OCI-M2 (cell line): Measurements from ENCODE around the gene TMEM239.
"Not testable (repeated sequence)": the region's sequence is repeated elsewhere in the genome, so short reads cannot be mapped to it uniquely, and the experiment has no call there.

Experiments used
- DNase-seq: peaks from one replicate; lab custom pipeline; 2025; ENCODE audit not compliant: unreplicated experiment; lab: John Stamatoyannopoulos, UW

Gene TMEM239

DNA sequence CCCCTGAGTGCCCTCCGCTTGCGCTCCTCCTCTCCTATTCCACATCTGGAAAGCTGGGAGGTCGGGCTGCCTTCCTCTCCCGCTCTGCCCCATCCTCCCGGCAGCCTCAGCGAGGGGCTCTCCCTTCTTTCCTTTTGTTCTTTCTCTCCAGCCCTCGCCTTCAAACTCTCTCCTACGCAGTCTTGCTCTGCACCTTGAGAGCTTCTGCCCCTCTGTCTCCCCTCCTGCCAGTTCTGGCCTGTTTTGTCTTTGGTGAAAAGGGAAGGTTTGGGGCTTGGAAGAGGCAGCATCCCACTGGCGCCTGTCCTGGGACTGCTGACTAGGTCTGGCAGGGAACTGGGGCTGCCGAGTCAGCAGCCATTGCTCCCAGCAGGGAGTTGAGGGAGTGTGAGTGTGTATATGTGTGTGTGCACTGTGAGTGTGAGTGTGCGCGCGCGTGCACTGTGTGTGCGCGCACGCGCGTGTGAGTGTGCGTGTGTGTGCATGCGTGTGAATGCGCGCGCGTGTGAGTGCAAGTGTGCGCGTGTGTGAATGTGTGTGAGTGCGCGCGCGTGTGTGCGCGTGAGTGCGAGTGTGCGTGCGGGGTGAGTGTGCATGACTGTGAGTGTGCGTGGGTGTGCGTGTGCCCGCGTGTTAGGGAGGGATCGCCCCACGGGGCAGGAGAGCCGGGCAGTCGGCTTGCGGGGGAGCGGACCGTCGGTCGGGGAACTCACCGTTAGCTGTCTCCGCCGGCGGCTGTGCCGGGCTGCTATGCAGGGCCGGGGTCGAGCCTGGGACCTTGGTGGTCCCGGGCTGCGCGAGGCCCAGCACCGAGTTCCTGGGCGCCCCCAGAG lies 16.3 kb upstream of the TMEM239 start:
- DNase-seq: no peak

DNA sequence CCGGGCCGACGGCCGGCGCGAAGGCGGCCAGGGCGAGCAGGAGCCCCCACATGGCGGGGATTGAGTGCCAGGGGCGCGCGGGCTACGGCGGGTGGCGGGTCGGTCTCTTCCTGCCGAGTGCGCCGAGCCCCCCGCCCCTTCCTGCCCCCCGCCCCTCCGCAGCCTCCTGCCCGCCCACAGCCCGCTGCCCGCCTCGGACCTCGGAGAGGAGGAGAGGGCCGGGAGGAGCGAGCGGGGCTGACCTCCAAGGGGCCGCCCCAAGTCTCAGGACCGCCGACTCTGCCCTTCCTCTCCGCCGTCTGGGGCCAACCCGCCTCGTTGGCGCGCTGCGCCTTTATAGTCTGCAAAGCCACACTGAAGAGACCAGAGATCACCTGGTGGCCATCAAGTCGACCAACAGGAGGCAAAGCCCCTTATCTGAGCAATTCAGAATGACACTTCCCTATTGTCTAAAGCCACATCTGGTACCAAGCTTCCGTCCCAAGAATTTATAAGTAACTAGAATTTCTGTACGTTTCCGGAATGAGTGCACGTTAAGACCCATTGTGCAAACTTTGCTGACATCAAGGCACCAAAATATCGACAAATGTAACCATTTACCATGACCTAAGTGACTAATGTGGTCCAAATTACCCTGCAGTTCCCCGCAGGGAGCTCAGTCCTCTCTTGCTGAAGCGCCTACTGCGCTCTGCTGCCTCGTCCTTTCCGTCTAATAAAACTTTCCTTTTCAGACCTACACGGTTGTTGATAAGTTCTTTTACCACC lies 15.5 kb upstream of the TMEM239 start, which contains the start of gene CPXM1:
Gene CPXM1 (minus strand): TSS at position 107 of the 765 bp plus-strand sequence. CDS start 55 bp downstream, at position 52.
- DNase-seq: peak; percentile 37

DNA sequence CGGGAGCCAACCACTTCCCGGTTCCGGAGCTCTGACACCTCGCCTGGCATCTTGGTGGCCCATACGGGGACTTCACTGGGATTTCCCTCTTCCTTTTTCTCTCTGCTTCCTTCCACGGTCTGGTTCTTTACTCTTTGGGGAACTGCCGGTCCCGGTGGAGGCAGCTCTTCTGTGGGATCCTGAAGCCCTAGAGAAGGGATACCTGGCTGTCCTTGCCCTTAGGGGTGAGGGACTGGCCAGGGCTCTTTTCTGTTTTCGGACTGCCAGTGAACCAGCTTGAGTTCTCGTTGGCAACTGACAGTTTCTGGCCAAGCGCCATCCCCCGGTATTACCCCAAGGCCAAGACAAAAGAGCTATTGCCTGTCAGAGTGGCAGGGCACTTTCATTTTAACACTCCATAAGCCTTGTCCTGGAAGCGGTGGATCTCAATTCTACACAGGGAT lies 14.9 kb upstream of the TMEM239 start:
- DNase-seq: no peak

DNA sequence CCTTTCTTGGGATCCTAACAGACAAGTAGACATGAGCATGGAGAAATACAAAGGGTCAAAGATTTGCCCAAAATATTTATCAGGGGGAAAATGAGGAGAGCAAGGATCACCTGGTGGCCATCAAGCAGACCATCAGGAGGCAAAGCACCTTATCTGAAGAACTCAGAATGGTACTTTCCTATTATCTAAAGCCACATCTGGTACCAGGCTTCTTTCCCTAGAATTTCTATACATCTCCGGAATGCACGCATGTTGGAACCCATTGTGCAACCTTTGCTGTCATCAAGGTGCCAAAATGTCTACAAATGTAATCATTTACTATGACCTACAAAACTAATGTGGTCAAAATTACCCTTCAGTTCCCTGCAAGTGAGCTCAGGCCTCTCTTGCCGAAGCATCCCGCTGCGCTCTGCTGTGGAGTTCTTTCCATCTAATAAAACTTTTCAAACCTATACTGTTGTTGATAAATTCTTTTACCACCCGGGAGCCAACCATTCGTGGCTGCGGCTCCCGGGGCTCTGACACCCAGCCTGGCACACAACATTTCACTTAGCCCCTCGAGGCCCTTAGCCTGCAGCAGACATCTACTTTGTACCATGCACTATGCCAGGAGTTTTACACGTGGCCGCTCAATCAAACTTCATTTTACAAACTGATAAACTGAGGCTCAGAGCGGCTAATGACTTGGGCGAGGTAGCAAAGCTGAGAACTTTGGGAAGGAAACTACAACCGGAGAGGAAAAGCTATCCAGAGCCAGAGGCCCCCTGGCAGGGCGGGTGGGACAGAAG lies 11.9 kb upstream of the TMEM239 start:
- no peak for DNase-seq

DNA sequence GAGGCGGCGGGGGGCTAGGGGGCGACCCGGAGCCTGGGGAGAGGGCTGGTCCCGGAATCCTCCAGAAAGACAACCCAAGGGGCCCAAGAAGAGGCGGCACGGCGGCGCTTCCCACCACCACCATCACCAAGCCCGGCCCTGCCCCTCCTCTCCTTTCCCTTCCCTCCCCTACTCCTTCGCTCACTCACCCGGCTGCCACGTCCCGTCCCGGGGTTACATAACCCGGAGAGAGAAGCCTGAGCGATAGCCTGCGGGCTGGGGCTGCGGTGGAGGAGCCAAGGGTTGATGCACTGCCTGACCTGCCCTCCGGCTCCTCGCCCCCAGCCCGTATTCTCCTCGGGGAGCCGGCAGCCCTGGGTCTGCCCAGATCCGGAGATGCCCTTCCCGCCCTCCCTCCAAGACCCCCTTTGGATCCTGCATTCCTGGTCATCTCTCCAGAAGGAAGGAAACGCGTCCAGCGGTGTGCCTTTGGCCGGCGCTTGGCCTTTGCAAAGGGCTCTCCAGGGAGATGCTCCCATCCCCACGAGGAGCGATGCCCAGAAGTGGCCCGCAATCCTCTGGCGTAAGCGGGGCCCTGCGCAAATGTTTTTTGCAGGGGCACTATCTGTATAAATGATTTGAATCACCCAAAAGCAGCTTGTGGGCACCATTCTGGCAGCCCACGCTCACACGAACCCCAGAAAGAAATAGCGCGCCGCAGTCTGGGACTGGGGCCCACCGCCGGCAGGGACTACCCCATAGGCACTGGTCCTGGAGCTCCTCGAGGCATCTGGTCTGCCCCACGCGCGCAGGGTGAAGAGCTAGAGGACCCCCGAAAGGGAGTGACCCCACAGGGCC lies 11.1 kb upstream of the TMEM239 start:
- no peak for DNase-seq

DNA sequence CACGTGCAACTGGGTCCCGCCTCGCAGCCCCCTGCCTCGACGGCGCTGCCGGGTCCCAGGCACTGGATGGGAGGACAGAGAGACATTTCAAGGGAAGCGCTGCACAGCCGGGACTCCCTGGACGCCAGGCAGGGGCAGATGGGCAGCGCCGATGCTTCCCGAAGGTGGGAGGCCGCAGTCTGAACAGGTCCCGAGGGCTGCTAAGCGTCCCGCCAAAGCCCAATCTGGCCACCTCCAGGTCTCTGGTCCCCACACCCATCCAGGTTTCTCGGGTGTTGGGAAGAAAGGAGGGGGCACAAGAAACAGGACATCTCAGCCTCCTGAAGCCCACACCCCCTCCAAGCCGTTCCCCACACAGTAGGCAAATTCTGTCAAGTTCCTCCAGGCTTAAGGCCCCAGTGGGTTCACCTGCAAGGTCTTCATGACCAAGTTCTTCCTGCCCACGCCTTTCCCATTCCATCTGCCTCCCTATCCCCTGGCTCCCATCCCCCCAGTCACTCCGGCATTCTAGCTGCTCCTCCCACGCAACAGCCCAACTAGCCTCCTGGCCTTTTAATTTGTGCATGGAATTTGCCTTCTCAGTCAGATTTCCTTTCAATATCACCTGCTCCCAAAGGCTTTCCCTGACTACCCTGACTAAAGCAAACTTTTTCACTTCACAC lies 10.3 kb upstream of the TMEM239 start:
- no peak for DNase-seq

DNA sequence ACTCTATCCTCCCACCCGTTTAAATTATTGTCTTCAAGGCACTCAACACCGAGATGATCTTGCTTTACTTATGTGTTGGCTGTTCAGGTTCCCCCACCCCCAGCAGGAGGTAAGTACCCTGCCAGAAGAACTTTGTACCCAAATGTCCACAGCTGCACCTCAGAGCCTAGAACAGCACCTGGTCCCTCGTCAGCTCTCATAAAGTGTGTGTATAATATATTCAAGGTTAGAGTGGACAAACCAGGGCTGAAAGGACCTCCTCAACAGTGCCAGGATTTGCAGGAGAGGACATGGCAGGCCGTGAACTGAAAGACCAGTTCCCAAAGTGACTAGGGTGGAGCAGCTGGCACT lies 9.8 kb upstream of the TMEM239 start:
- no peak for DNase-seq

DNA sequence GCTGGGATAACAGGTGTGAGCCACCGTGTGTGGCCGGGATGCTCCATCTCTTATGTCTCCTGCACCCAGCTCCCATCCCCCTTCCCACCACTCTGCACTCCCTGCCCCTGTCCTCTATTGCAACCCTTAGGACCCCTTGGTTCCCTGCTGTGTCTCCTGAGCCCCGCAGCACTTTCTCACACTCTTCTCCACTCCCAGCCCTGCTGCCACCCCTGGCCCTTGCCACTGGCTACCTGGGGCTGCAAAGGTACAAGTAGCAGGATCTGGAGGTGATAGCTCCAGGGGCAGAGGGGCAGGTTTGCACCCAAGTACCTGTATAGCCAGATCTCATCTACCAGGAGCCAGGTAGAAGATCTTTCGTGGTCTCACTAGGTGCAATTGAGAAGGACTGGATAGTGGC lies 9.1 kb upstream of the TMEM239 start:
- no peak for DNase-seq

DNA sequence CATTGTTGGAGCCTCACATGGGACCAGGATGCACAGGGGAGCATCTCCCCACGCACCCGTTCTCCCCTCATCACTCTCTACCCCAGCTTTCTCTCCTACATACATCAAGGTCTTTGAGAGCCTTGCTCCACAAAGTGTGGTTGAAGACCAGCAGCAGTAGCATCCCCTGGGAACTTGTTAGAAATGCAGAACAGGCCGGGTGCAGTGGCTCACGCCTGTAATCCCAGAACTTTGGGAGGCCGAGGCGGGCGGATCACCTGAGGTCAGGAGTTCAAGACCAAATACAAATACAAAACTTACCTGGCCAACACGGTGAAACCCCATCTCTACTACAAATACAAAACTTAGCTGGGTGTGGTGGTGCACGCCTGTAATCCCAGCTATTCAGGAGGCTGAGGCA lies 8.2 kb upstream of the TMEM239 start:
- DNase-seq: not testable (repeated sequence)

DNA sequence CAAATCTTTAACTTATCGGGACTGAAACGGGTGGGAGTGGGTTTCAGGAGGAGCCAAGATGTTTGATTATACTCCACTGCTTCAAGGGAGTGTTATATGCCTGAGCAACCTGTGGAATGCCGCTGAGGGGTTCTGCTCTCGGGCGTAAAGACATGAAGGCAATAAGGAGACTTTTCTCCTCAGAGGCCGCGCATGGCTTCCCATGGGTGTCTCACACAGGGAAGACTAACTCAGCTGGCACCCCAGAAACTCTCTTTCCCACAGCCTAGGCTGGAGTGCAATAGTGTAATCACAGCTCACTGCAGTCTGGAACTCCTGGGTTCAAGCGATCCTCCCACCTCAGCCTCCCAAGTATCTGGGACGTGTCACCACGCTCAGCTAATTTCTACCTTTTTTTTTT lies 6.5 kb upstream of the TMEM239 start:
- no peak for DNase-seq

DNA sequence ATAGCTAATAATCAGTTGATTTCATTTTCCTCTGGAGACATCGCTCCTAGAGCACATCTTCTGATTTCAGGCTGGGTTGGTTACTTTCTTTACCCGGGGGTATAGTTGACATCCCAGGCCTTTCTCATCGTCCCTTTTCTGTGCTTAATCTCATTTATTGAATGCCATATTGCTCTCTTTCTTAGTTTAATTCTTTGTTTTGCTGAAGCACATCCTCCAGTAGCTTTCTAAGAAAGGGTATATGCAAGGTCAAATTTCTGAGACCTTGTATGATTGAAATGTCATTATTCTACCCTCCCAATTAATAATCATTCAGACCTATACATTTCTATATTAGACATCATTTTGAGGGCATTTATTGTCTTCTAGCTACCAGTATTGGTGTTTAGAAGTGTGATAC lies 4.0 kb upstream of the TMEM239 start:
- DNase-seq: no peak

DNA sequence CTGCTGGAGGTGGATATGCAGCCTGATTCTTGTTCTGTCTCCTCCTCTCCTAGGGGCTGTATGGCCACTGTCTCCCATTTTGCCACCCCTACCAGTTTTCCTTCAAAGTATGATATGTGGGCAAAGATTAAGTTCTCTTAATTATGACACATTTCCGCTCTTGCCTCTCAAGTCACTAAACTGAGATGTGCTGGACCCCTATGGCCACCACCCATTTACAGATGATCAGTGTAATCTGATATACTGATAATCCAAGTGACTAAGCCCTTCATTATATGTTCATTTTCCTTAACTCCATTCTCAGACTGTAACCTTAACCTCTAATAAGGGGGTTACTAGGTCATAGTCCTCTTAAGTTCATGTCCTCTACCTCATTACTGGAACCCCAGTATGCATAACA lies 2.1 kb upstream of the TMEM239 start:
- DNase-seq: no peak

DNA sequence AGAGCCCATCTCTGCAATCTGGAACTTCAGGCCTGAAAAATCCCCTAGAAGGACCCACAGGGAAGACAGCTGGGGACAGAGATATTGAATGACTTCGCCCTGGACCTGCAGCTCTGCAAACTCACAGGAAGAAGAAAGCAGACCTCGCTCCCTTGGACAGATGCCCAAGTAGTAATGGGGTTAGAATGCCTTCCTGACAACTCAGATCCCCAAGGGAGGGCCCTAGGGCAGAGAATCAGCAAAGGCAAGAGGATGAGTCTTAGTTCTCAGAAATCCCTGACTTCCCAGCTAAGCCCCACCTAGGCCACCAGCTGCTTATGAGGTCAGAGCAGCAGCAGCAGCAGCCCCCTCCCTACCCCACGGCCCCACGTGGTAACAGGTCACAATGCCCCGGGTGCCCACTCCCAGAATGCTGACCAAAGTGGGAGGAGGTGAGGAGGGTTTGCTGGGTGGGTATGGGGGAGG lies 1.5 kb upstream of the TMEM239 start, which contains the start of gene C20orf141:
Gene C20orf141 (plus strand): TSS at position 401 of the 465 bp plus-strand sequence. CDS start 198 bp downstream, outside the sequence.
- no peak for DNase-seq

DNA sequence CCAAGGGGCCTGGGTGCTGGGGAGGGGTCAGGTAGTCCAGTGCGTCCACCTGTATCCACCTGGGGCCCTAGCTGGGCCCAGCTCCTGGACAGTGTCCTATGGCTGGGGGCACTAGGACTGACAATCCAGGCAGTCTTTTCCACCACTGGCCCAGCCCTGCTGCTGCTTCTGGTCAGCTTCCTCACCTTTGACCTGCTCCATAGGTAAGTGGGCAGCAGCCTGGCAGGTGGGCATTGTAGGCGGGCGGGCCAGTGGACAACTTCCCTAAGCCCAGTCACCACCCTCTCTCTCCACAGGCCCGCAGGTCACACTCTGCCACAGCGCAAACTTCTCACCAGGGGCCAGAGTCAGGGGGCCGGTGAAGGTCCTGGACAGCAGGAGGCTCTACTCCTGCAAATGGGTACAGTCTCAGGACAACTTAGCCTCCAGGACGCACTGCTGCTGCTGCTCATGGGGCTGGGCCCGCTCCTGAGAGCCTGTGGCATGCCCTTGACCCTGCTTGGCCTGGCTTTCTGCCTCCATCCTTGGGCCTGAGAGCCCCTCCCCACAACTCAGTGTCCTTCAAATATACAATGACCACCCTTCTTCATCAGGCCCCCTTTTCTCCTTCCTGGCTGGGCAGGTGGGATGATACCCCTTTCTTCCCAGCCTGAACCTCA lies 793 bp upstream of the TMEM239 start:
- DNase-seq: no peak

DNA sequence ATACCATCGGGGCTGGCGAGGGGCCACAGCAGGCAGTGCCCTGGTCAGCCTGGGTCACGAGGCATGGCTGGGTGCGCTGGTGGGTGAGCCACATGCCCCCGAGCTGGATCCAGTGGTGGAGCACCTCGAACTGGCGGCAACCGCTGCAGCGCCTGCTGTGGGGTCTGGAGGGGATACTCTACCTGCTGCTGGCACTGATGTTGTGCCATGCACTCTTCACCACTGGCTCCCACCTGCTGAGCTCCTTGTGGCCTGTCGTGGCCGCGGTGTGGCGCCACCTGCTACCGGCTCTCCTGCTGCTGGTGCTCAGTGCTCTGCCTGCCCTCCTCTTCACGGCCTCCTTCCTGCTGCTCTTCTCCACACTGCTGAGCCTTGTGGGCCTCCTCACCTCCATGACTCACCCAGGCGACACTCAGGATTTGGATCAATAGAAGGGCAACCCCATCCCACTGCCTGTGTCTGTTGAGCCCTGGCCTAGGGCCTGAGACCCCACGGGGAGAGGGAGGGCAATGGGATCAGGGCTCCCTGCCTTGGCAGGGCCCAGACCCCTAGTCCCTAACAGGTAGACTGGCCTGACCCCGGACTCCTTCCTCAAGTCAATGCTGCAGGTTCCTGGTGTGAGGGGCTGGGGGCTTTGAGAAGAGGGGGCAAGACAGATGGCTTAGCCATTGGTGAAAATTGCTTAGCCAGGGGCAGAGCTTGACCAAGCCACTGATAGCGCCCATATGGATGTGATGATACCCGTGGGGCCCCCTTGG lies 598 bp downstream of the TMEM239 start:
- no peak for DNase-seq

DNA sequence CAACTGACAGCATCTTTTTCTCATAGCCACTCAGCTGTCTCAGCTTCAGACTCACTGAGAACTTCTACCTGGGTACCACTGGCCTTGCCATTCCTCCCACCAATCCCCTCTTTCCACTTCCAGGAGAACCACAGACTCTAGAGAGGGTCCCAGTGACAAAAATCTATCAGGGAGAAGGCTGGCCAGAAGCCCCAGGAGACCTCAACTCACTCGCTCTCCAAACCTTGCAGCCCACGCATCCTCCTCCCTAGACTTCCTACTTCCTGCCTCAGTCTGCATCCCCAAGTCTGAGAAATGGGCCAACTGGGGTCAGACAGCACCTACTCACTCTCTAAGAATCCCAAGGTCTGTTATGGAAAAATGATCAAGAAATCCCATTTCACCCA lies 1.2 kb downstream of the TMEM239 start:
- DNase-seq: no peak

DNA sequence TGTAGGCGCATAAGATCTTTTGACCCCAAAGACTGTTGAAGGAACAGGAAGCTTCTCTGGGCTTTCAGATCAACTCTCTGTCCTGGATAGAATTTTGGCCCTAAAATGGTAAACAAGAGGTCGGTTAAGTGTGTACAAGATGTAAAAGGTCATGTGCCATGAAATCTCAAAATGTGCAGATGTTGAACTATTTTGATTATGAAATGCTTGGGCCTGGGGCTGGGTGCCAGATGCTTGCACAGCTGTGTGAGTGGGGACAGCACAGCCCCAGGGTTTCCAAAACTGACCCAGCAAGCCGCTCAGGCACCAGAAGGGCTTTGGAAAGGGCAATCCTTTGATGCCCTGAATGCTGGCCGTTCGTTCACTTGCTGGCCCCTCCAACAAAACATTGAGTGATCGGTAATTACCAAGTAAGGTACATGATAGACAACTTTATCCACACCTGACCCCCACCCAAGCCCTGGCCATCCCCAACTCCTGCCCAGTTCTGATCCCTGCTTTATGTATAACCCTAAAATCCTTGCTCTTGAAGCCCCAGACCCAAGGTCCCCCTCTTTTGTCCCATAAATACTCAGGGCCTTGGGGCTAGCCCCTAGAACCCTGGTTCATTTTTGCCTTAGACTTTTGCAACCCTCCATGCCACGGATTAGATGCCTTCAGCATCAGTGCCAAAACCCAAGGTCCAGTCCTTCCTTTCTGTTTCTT lies 1.9 kb downstream of the TMEM239 start:
- DNase-seq: no peak
